ENCODE measurements around the gene UBE2V1. TPM values are rescaled to one million over a fixed set of nuclear protein-coding genes. Genes with fewer than 3 reads are reported as not detected.
A peak's percentile ranks its signal among the peaks of the same experiment; 100 is the strongest.

Gene UBE2V1
- total and polyA plus RNA-seq, 7 donors: 45.2 to 165 (median 60.3) TPM

- Histone ChIP-seq H3K27ac (peak overlapping the region; percentile 97), H3K4me3 (peak overlapping the region; percentile 91), H3K9me3 (no peaks in the 10 kb centered on the region), H3K27me3 (ENCODE audit: insufficient read depth in 3 of 3, low read length in 2 of 3) (no peaks in the 10 kb centered on the region), H3K4me1 (peaks cover 63% of the 10 kb centered on the region), H3K36me3 (ENCODE audit: insufficient read depth in 1 of 2, low read depth in 1 of 2) (no peaks in the 10 kb centered on the region)
- ATAC-seq (peak in 1 of 4 donors; percentile 21), DNase-seq (no peak)
- no peak for TF ChIP-seq CTCF (IDR thresholded peaks at IDR 0.05)
- intact Hi-C loops (cut with DNase I): loop anchor here in 1 of 2 donors (10.0 kb wide), 1 partner anchor 351 kb away; no protein-coding TSS in a partner anchor
- 17 to 24% (median 19%) methylated on average over 11 of the region's 11 CpGs for WGBS, 3 donors
Measured at GRCh38 chr20:50113420-50114224, 672 bp upstream of the UBE2V1 start.

GRCh38 chr20:50111829-50112495, 988 bp downstream of the UBE2V1 start:
- ATAC-seq: no peak
- Histone ChIP-seq H3K27ac (peak overlapping the region; percentile 97), H3K4me3 (peak overlapping the region; percentile 91), H3K4me1 (peaks cover 80% of the 10 kb centered on the region), H3K36me3 (ENCODE audit: insufficient read depth in 1 of 2, low read depth in 1 of 2) (no peaks in the 10 kb centered on the region), H3K27me3 (ENCODE audit: insufficient read depth in 3 of 3, low read length in 2 of 3) (no peaks in the 10 kb centered on the region), H3K9me3 (no peaks in the 10 kb centered on the region)
- TF ChIP-seq CTCF (IDR thresholded peaks at IDR 0.05): no peak
- intact Hi-C loops (cut with DNase I): loop anchor here in 1 of 2 donors (10.0 kb wide), 1 partner anchor 353 kb away; no protein-coding TSS in a partner anchor
- WGBS, 3 donors: 5 to 9% (median 7%) methylated on average over 9 of the region's 9 CpGs
- DNase-seq: no peak

GRCh38 chr20:50111120-50111828, 1.7 kb downstream of the UBE2V1 start:
- no peak for DNase-seq
- H3K4me3 ChIP-seq: peak overlapping the region; percentile 91
- ATAC-seq: peak in 3 of 4 donors; percentile 36 to 44 (median 37)
- H3K27me3 ChIP-seq (ENCODE audit: insufficient read depth in 3 of 3, low read length in 2 of 3): no peaks in the 10 kb centered on the region
- no peaks in the 10 kb centered on the region for H3K9me3 ChIP-seq
- H3K4me1 ChIP-seq: peaks cover 83% of the 10 kb centered on the region
- peak overlapping the region; percentile 97 for H3K27ac ChIP-seq
- TF ChIP-seq CTCF (IDR thresholded peaks at IDR 0.05): no peak
- 22 to 29% (median 24%) methylated on average over 10 of the region's 10 CpGs for WGBS, 3 donors
- intact Hi-C loops (cut with DNase I): loop anchor here in 1 of 2 donors (10.0 kb wide), 1 partner anchor 354 kb away; no protein-coding TSS in a partner anchor
- no peaks in the 10 kb centered on the region for H3K36me3 ChIP-seq (ENCODE audit: insufficient read depth in 1 of 2, low read depth in 1 of 2)

GRCh38 chr20:50110141-50111047, 2.6 kb downstream of the UBE2V1 start:
- Histone ChIP-seq H3K9me3 (no peaks in the 10 kb centered on the region), H3K4me3 (peak overlapping the region; percentile 91), H3K36me3 (ENCODE audit: insufficient read depth in 1 of 2, low read depth in 1 of 2) (no peaks in the 10 kb centered on the region), H3K27ac (peak overlapping the region; percentile 97), H3K4me1 (peaks cover 84% of the 10 kb centered on the region), H3K27me3 (ENCODE audit: insufficient read depth in 3 of 3, low read length in 2 of 3) (no peaks in the 10 kb centered on the region)
- no peak for ATAC-seq
- no peak for DNase-seq
- 13 to 38% (median 14%) methylated on average over 4 of the region's 4 CpGs for WGBS, 3 donors
- TF ChIP-seq CTCF (IDR thresholded peaks at IDR 0.05): no peak
- intact Hi-C loops (cut with DNase I): loop anchor here in 1 of 2 donors (10.0 kb wide), 1 partner anchor 354 kb away; no protein-coding TSS in a partner anchor
